DOHH2 (cell line): Measurements from ENCODE around the gene PDCD10.

ENCODE experiments used
- H3F3A ChIP-seq: fragments of 200-600 bp; sonication (generic), shearing (Covaris generic); 2 replicates; pipeline ENCODE4 v1.6.0; 2016; ENCODE audit warnings: antibody characterized with exemption, mild to moderate bottlenecking; ENCODE audit not compliant: control insufficient read depth, insufficient read depth
- H3K27ac ChIP-seq: fragments of 200-600 bp; sonication (generic); 2 replicates; pipeline ENCODE4 v1.5.1; 2014; ENCODE audit warnings: low read depth, mild to moderate bottlenecking, low read length, moderate library complexity
- H3K27me3 ChIP-seq: fragments of 200-600 bp; sonication (generic); 2 replicates; pipeline ENCODE4 v1.6.1; 2014; ENCODE audit warnings: mild to moderate bottlenecking, low read length, mixed read lengths; ENCODE audit not compliant: control insufficient read depth
- H3K36me3 ChIP-seq: fragments of 200-600 bp; sonication (generic); 2 replicates; pipeline ENCODE4 v1.6.1; 2014; ENCODE audit warnings: mild to moderate bottlenecking, low read length, moderate library complexity, mixed read lengths; ENCODE audit not compliant: control insufficient read depth
- H3K4me1 ChIP-seq: fragments of 200-600 bp; sonication (generic); 2 replicates; pipeline ENCODE4 v1.6.1; 2014; ENCODE audit warnings: mild to moderate bottlenecking, low read length, mixed read lengths; ENCODE audit not compliant: control insufficient read depth
- H3K4me2 ChIP-seq: fragments of 200-600 bp; sonication (generic); 2 replicates; pipeline ENCODE4 v1.6.0; 2014; ENCODE audit warnings: mild to moderate bottlenecking, low read length, moderate library complexity
- H3K4me3 ChIP-seq: fragments of 200-600 bp; sonication (generic); 2 replicates; pipeline ENCODE4 v1.5.1; 2014; ENCODE audit warnings: mild to moderate bottlenecking, low read length, mixed read lengths
- H3K79me2 ChIP-seq: fragments of 200-600 bp; sonication (generic); 2 replicates; pipeline ENCODE4 v1.6.1; 2014; ENCODE audit warnings: mild to moderate bottlenecking, low read length, mixed read lengths; ENCODE audit not compliant: control insufficient read depth
- H3K9me2 ChIP-seq: fragments of 200-600 bp; sonication (generic); replicated peaks from 2 replicates; pipeline ENCODE4 v1.6.1; 2014; ENCODE audit warnings: mild to moderate bottlenecking, low read length, mixed read lengths; ENCODE audit not compliant: control insufficient read depth
- H3K9me3 ChIP-seq: fragments of 200-600 bp; sonication (generic); 2 replicates; pipeline ENCODE4 v1.6.1; 2014; ENCODE audit warnings: antibody characterized with exemption, low read length, mixed read lengths; ENCODE audit not compliant: control insufficient read depth, insufficient read depth
- H4K20me1 ChIP-seq: fragments of 200-600 bp; sonication (generic); 2 replicates; pipeline ENCODE4 v1.6.0; 2014; ENCODE audit warnings: low read depth, mild to moderate bottlenecking, antibody characterized with exemption, low read length, moderate library complexity; ENCODE audit not compliant: control insufficient read depth, insufficient read depth
- EZH2phosphoT487 ChIP-seq: fragments of 200-600 bp; sonication (generic); IDR thresholded peaks from 2 replicates; pipeline ENCODE4 v1.6.1; 2017; ENCODE audit warnings: borderline replicate concordance, mild to moderate bottlenecking, antibody characterized with exemption, low read length, moderate library complexity, mixed read lengths
- TF ChIP-seq, protein P1 (sequence below): fragments of 200-600 bp; sonication (generic); IDR thresholded peaks from one replicate; pipeline ENCODE4 v1.5.1; 2014; ENCODE audit warnings: antibody characterized with exemption, mild to moderate bottlenecking, low read depth, low read length; ENCODE audit not compliant: poor library complexity, severe bottlenecking

The PDCD10 gene

DNA sequence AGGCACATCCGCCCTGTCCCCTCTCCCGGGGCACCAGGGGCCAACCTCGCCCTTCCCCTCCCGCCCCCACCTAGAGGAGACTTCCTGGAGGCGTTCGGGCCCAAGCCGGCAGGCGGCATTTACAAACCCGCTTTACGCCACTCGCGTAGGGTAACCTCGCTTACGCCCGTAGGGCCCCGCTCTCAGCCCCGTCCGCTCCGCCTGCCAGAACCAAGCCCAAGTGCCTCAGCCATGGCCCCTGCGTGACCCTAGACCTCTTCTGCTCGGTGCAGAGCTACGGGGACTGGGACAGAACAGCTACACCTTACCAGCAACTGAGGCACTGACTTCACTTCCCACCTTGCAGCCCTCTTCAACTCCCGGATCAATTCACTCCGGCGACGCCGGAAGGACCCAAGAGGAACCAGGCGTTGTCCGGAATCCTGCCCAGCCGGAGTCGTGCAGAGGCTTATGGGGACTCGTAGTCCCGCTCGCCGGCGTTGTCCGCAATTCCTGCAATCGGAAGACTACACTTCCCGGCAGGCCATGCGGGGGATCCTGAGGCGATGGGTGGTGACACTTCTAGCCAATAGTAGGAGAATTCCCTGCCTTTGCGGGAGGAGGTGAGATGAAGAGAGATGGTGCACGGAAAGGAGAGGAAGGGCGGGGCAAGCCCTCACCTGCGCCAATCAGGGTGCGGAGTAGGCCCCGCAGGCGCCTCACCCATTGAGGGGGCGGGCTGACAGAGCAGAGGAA is at the start of gene PDCD10:
TSS of gene PDCD10 (minus strand) at position 395 of the 735 bp plus-strand sequence. CDS start 14,735 bp downstream, outside the sequence.
- peaks cover 79% of the 10 kb centered on the region for H3K79me2 ChIP-seq

DNA sequence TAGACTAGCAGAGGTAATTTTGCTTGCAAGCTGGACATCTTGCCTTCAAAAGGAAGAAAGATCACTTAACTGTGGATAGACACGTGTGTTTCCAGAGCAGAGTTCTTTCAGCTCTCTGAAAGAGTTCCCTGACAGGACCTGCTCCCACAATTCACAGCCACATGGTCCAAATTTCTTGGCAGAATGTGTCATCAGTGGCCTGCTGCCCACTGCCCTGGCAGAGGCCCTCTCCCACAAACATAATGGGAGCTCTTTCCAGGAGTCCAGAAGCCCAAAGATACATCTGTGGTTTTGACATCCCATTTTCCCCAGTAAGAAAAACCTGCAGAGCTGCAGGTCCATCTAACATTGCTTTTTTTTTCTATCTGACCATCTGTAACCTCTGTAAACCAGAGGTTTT is 49.1 kb upstream of the PDCD10 start:
- H3K4me3 ChIP-seq: no peak overlapping the region
- H4K20me1 ChIP-seq: no peaks in the 10 kb centered on the region
- H3K9me2 ChIP-seq: no peaks in the 10 kb centered on the region
- no peaks in the 10 kb centered on the region for H3K79me2 ChIP-seq
- no peak for TF ChIP-seq EZH2phosphoT487
- TF ChIP-seq, protein P1, sequence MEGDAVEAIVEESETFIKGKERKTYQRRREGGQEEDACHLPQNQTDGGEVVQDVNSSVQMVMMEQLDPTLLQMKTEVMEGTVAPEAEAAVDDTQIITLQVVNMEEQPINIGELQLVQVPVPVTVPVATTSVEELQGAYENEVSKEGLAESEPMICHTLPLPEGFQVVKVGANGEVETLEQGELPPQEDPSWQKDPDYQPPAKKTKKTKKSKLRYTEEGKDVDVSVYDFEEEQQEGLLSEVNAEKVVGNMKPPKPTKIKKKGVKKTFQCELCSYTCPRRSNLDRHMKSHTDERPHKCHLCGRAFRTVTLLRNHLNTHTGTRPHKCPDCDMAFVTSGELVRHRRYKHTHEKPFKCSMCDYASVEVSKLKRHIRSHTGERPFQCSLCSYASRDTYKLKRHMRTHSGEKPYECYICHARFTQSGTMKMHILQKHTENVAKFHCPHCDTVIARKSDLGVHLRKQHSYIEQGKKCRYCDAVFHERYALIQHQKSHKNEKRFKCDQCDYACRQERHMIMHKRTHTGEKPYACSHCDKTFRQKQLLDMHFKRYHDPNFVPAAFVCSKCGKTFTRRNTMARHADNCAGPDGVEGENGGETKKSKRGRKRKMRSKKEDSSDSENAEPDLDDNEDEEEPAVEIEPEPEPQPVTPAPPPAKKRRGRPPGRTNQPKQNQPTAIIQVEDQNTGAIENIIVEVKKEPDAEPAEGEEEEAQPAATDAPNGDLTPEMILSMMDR: no peak
- no peak overlapping the region for H3K27ac ChIP-seq
- H3F3A ChIP-seq: no peaks in the 10 kb centered on the region; the same call in 1 of the 2 replicates
- H3K4me1 ChIP-seq: no peaks in the 10 kb centered on the region
- H3K36me3 ChIP-seq: no peaks in the 10 kb centered on the region
- no peaks in the 10 kb centered on the region for H3K27me3 ChIP-seq
- no peak overlapping the region for H3K4me2 ChIP-seq
- no peaks in the 10 kb centered on the region for H3K9me3 ChIP-seq

More for the DNA sequence above, at the start of gene PDCD10:
- no peaks in the 10 kb centered on the region for H3K27me3 ChIP-seq
- peaks cover 49% of the 10 kb centered on the region for H3K4me1 ChIP-seq
- no peaks in the 10 kb centered on the region for H3F3A ChIP-seq
- peak within 1 kb of the TSS; percentile 92 for H3K27ac ChIP-seq
- peak within 1 kb of the TSS; percentile 93 for H3K4me2 ChIP-seq
- TF ChIP-seq, protein P1: no peak
- TF ChIP-seq EZH2phosphoT487: no peak
- H3K36me3 ChIP-seq: peaks cover 18% of the 10 kb centered on the region
- H4K20me1 ChIP-seq: peaks cover 11% of the 10 kb centered on the region; the same call in 1 of the 2 replicates
- no peaks in the 10 kb centered on the region for H3K9me3 ChIP-seq
- H3K4me3 ChIP-seq: peak within 1 kb of the TSS; percentile 96
- no peaks in the 10 kb centered on the region for H3K9me2 ChIP-seq

DNA sequence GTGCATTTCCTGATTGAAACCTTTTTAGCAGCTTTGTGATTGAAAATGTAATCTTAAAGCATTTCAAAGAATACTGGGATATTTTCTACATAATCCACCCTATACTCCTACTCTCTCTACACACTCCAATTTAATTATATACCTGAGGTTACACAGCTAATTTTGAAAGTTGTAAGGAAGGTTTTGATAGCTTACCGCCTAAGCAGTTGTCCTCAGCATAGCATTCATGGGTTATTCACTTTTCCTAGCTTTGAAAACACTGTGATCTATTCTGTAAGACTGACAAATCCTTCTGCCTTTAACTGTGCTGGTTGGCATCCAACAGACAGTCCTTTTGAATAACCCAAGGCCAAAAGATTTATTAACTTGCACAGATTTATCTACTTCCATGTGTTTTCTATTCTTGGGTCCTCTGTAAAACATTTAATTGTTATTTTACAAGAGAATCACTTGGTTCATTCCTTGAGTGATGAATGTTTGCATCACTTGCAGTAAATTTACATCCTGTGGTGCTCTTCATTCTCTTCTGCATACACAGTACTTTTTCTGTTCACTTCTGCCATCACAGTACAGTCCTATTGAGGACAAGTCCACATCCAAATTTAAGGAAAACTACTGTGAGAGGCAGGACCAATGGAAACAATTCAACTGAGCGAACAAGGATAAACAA is 45.7 kb upstream of the PDCD10 start:
- Histone ChIP-seq H3K9me2 (no peaks in the 10 kb centered on the region), H3F3A (no peaks in the 10 kb centered on the region; the same call in 1 of the 2 replicates), H3K27ac (no peak overlapping the region), H3K27me3 (no peaks in the 10 kb centered on the region), H3K36me3 (no peaks in the 10 kb centered on the region), H3K79me2 (no peaks in the 10 kb centered on the region), H4K20me1 (no peaks in the 10 kb centered on the region), H3K4me1 (peaks cover 16% of the 10 kb centered on the region), H3K4me3 (no peak overlapping the region), H3K4me2 (no peak overlapping the region), H3K9me3 (peaks cover 13% of the 10 kb centered on the region; the same call in 1 of the 2 replicates)
- TF ChIP-seq EZH2phosphoT487: no peak
- TF ChIP-seq, protein P1: no peak
